ENCODE results near the gene ZNF530.

DNA sequence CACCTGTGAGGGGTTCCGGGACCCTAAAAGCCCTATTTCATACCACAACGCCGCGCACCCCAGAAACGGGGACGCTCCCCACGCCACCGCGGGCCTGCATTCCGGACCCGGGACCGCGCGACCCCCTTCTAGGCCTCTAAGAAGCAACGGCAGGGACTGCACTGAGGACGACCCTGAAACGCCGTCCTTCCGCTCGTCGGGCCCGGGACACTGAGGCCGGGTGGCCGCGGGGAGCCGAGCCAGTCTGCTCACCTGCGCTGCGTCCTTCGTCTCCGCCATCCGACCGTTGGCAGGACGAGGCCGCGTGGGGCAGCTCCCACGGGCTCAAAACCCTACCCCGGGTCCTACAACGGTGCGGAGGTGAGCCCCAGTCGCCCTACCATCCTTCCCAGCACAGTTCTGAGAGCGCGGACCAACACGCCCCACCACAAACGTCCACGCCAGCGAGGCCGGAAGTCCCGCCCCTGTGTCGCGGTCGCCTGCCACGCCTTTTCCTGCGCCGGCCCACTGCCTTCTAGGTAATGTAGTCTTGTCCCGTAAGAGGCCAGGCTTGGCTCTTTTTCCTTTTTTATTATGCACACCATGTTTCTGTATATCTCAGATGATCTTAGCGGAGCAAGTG, 40.2 kb upstream of the ZNF530 start, which contains the start of gene ZNF550:
- TF ChIP-seq, protein P1, sequence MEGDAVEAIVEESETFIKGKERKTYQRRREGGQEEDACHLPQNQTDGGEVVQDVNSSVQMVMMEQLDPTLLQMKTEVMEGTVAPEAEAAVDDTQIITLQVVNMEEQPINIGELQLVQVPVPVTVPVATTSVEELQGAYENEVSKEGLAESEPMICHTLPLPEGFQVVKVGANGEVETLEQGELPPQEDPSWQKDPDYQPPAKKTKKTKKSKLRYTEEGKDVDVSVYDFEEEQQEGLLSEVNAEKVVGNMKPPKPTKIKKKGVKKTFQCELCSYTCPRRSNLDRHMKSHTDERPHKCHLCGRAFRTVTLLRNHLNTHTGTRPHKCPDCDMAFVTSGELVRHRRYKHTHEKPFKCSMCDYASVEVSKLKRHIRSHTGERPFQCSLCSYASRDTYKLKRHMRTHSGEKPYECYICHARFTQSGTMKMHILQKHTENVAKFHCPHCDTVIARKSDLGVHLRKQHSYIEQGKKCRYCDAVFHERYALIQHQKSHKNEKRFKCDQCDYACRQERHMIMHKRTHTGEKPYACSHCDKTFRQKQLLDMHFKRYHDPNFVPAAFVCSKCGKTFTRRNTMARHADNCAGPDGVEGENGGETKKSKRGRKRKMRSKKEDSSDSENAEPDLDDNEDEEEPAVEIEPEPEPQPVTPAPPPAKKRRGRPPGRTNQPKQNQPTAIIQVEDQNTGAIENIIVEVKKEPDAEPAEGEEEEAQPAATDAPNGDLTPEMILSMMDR (IDR thresholded peaks at IDR 0.05), result no peak
- TF ChIP-seq POLR2A (IDR thresholded peaks at IDR 0.05) (peak; percentile 34 to 35), POLR2AphosphoS5 (IDR thresholded peaks at IDR 0.05) (peak; percentile 67 to 86 (median 81))
